PFSK-1 (cell line): Measurements from ENCODE around the gene FAM20C.

Experiments
- FOXP2 ChIP-seq: optimal IDR thresholded peaks from 2 replicates; pipeline ENCODE3; 2011; ENCODE audit warnings: borderline replicate concordance, control low read depth, inconsistent platforms; ENCODE audit not compliant: insufficient read depth; ENCODE audit errors: extremely low read length, extremely low read depth
- POLR2AphosphoS5 ChIP-seq: IDR thresholded peaks from 2 replicates; pipeline ENCODE4 v1.6.1; 2012; ENCODE audit warnings: low read depth, mild to moderate bottlenecking, control low read depth, low read length, moderate library complexity
- REST ChIP-seq, 2 experiments: IDR thresholded peaks; 2 replicates each; pipeline versions ENCODE4 v1.6.1 to v1.8.0; 2011 to 2012; ENCODE audit warnings: low read depth in 2 of 2, low read length in 2 of 2, control low read depth in 1 of 2, inconsistent platforms in 1 of 2, mild to moderate bottlenecking in 1 of 2, moderate library complexity in 1 of 2; ENCODE audit not compliant: insufficient read depth in 1 of 2
- SIN3A ChIP-seq: IDR thresholded peaks from 2 replicates; pipeline ENCODE4 v1.6.1; 2012; ENCODE audit warnings: mild to moderate bottlenecking, low read length, moderate library complexity, borderline replicate concordance; ENCODE audit not compliant: insufficient read depth
- TAF1 ChIP-seq: IDR thresholded peaks from 2 replicates; pipeline ENCODE4 v1.6.1; 2012; ENCODE audit warnings: low read length, control low read depth, borderline replicate concordance; ENCODE audit not compliant: insufficient read depth

The FAM20C gene

DNA sequence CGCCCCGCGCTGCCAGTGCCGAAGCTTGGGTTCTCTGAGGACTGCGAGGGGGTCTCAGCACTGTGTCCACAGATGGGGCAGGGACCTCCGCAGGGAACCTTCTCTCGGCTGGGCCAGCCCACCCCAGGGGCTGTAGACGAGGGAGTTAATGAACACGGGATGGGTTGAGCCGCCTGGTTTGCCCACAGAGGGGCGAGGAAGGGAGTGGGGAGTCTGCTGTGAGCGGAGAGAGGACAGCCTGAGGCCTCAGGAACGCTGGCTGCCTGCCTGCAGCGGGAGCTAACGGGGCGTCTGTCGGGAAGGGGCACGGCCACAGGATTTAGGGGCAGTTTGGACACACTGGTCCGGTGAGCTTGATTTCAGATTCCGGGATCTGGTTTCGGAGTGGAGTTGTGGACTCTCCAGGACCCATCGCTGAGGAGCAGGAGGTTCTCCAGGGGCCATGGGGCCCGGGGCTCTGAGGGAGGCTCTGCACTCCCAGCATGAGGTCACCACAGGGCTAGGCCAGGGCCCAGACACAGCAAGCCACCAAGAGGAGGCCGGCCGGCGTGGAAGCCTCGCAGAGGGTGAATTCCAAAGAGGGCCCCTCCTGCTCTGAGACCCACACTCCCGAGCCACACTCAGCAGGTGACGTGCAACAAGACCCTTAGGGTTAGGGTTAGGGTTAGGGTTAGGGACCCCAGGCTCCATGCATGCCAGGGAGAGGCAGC lies 19.0 kb upstream of the FAM20C start:
- TF ChIP-seq POLR2AphosphoS5 = no peak
- TF ChIP-seq REST (IDR thresholded peaks at IDR 0.05; ENCODE audit: insufficient read depth in 1 of 2, low read depth in 2 of 2, low read length in 2 of 2) = no peak

- TF ChIP-seq SIN3A (no peak), FOXP2 (no peak), REST (IDR thresholded peaks at IDR 0.05; ENCODE audit: insufficient read depth in 1 of 2, low read depth in 2 of 2, low read length in 2 of 2) (no peak), TAF1 (no peak), POLR2AphosphoS5 (no peak)
Observed at GRCh38 chr7:174716-175115, 17.7 kb upstream of the FAM20C start.

DNA sequence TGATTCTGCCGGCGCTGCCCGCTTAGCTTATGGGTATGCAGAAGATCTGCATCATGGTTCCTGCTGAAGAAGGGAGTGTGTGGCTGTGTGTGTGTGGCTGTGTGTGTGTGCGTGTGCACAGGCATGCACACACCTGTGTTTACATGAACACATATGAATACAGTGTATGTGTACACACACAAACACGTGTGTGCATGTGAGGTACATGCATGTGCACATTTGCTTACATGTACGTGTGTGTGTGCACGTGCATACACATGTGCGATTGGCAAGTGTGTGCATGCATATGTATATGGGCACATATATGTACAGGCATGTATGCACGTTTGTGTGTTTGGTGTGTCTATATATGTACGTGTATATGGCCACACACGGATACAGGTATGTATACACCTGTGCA lies 16.4 kb upstream of the FAM20C start:
- TF ChIP-seq TAF1 = no peak
- no peak for TF ChIP-seq REST (IDR thresholded peaks at IDR 0.05; ENCODE audit: insufficient read depth in 1 of 2, low read depth in 2 of 2, low read length in 2 of 2)
- no peak for TF ChIP-seq POLR2AphosphoS5

- no peak for TF ChIP-seq FOXP2
- no peak for TF ChIP-seq POLR2AphosphoS5
- no peak for TF ChIP-seq REST (IDR thresholded peaks at IDR 0.05; ENCODE audit: insufficient read depth in 1 of 2, low read depth in 2 of 2, low read length in 2 of 2)
- TF ChIP-seq TAF1 = no peak
- no peak for TF ChIP-seq SIN3A
Observed at GRCh38 chr7:176381-176780, 16.0 kb upstream of the FAM20C start.

GRCh38 chr7:176786-177459 lies 15.4 kb upstream of the FAM20C start:
- no peak for TF ChIP-seq REST (IDR thresholded peaks at IDR 0.05; ENCODE audit: insufficient read depth in 1 of 2, low read depth in 2 of 2, low read length in 2 of 2)
- no peak for TF ChIP-seq TAF1
- no peak for TF ChIP-seq SIN3A
- no peak for TF ChIP-seq FOXP2
- no peak for TF ChIP-seq POLR2AphosphoS5
